SK-N-SH (cell line): ENCODE measurements around the gene ZFP62. TPM values are rescaled to one million over a fixed set of nuclear protein-coding genes. Genes with fewer than 3 reads are reported as not detected.

Experiments used
- CTCF ChIA-PET: fragments of 300-600, 350-600 bp; formaldehyde crosslinking; extraction: SDS; loops from one replicate; lab custom pipeline; 2021; lab: Yijun Ruan, JAX
- POLR2A ChIA-PET: fragments of 350-600 bp; sonication (Branson Sonifier 250); formaldehyde crosslinking; extraction: SDS; loops from one replicate; lab custom pipeline; 2020; ENCODE audit warnings: antibody characterized with exemption, inconsistent platforms; lab: Yijun Ruan, JAX
- DNase-seq: peaks from one replicate; pipeline ENCODE4 v3.0.0; 2012
- H2AFZ ChIP-seq: fragments of 200-600 bp; sonication (generic); 2 replicates; pipeline ENCODE4 v1.8.1; 2016; ENCODE audit warnings: antibody characterized with exemption, mild to moderate bottlenecking, low read depth
- H3F3A ChIP-seq: fragments of 200-600 bp; sonication (generic); replicated peaks from 2 replicates; pipeline ENCODE3; 2016; ENCODE audit warnings: antibody characterized with exemption, mild to moderate bottlenecking; ENCODE audit not compliant: insufficient read depth
- H3K27ac ChIP-seq, 2 experiments: fragments of 200-500 bp in 1 of 2; fragments of 200-600 bp in 1 of 2; sonication (Bioruptor generic) in 1 of 2; sonication (generic), shearing (Covaris generic) in 1 of 2; 2 replicates each; pipeline versions ENCODE4 v1.5.1 to v1.6.1; 2014 to 2016; ENCODE audit warnings: low read depth in 2 of 2, inconsistent platforms in 1 of 2, low read length in 1 of 2, mild to moderate bottlenecking in 1 of 2, mixed read lengths in 1 of 2
- H3K27me3 ChIP-seq: fragments of 200-600 bp; sonication (generic), shearing (Covaris generic); 2 replicates; pipeline ENCODE4 v1.6.1; 2016; ENCODE audit warnings: mixed run types; ENCODE audit not compliant: insufficient read depth
- H3K36me3 ChIP-seq, 2 experiments: fragments of 200-500 bp in 1 of 2; fragments of 200-600 bp in 1 of 2; sonication (Bioruptor generic) in 1 of 2; sonication (generic) in 1 of 2; replicated peaks in 1 of 2; 2 replicates each; pipeline versions ENCODE3 to v1.5.1; 2014 to 2016; ENCODE audit warnings: low read length in 1 of 2, mild to moderate bottlenecking in 1 of 2; ENCODE audit not compliant: insufficient read depth in 2 of 2, control insufficient read depth in 1 of 2
- H3K4me1 ChIP-seq, 2 experiments: fragments of 200-500 bp in 1 of 2; fragments of 200-600 bp in 1 of 2; sonication (Bioruptor generic) in 1 of 2; sonication (generic), shearing (Covaris generic) in 1 of 2; 2 replicates each; pipeline versions ENCODE4 v1.5.1 to v1.6.1; 2014 to 2016; ENCODE audit warnings: low read depth in 1 of 2, low read length in 1 of 2, mixed run types in 1 of 2; ENCODE audit not compliant: insufficient read depth in 2 of 2, control insufficient read depth in 1 of 2
- H3K4me2 ChIP-seq: fragments of 200-600 bp; sonication (generic), shearing (Covaris generic); 2 replicates; pipeline ENCODE4 v1.6.1; 2017; ENCODE audit warnings: mixed run types
- H3K4me3 ChIP-seq, 2 experiments: fragments of 200-500 bp in 1 of 2; fragments of 200-600 bp in 1 of 2; sonication (Bioruptor generic) in 1 of 2; sonication (generic), shearing (Covaris generic) in 1 of 2; 2 replicates each; pipeline versions ENCODE4 v1.5.1 to v1.8.1; 2014 to 2016; ENCODE audit warnings: low read depth in 2 of 2, inconsistent platforms in 1 of 2, low read length in 1 of 2, mild to moderate bottlenecking in 1 of 2, mixed read lengths in 1 of 2, moderate library complexity in 1 of 2
- H3K79me2 ChIP-seq: fragments of 200-600 bp; sonication (generic); 2 replicates; pipeline ENCODE4 v1.8.1; 2017; ENCODE audit warnings: mild to moderate bottlenecking; ENCODE audit not compliant: insufficient read depth
- H3K9ac ChIP-seq: fragments of 200-600 bp; sonication (generic); 2 replicates; pipeline ENCODE4 v1.6.1; 2017; ENCODE audit warnings: mixed run types
- H3K9me2 ChIP-seq: fragments of 200-600 bp; sonication (generic); 2 replicates; pipeline ENCODE4 v1.6.1; 2017; ENCODE audit warnings: mixed run types
- H3K9me3 ChIP-seq: fragments of 200-600 bp; sonication (generic); 2 replicates; pipeline ENCODE4 v1.6.1; 2017; ENCODE audit warnings: mixed run types, mild to moderate bottlenecking, moderate library complexity
- H4K20me1 ChIP-seq: fragments of 200-600 bp; sonication (generic); 2 replicates; pipeline ENCODE4 v1.6.1; 2017; ENCODE audit warnings: mild to moderate bottlenecking, mixed run types; ENCODE audit not compliant: insufficient read depth
- EP300 ChIP-seq, 2 experiments: IDR thresholded peaks; 2 replicates each; pipeline versions ENCODE4 v1.4.0 to v1.6.1; 2012; ENCODE audit warnings: borderline replicate concordance in 1 of 2, low read depth in 1 of 2, low read length in 1 of 2
- EZH2phosphoT487 ChIP-seq: fragments of 200-600 bp; sonication (generic); IDR thresholded peaks from 2 replicates; pipeline ENCODE4 v1.6.1; 2017; ENCODE audit warnings: low read depth, mixed run types, mild to moderate bottlenecking, antibody characterized with exemption, moderate library complexity, borderline replicate concordance
- FOSL2 ChIP-seq: IDR thresholded peaks from 2 replicates; pipeline ENCODE4 v1.4.0; 2012; ENCODE audit warnings: low read depth, mild to moderate bottlenecking, moderate library complexity, borderline replicate concordance
- FOXM1 ChIP-seq: IDR thresholded peaks from 2 replicates; pipeline ENCODE4 v1.4.0; 2012; ENCODE audit warnings: low read depth, mild to moderate bottlenecking
- GABPA ChIP-seq: IDR thresholded peaks from 2 replicates; pipeline ENCODE4 v1.4.0; 2012; ENCODE audit warnings: low read depth, mild to moderate bottlenecking
- GATA2 ChIP-seq: sonication (generic); formaldehyde crosslinking; IDR thresholded peaks from 2 replicates; pipeline ENCODE4 v1.5.0; 2020; ENCODE audit warnings: mild to moderate bottlenecking, missing genetic modification reagents
- MEF2A ChIP-seq: IDR thresholded peaks from 2 replicates; pipeline ENCODE4 v1.4.0; 2012; ENCODE audit warnings: low read depth, borderline replicate concordance
- MXI1 ChIP-seq: IDR thresholded peaks from 2 replicates; pipeline ENCODE4 v1.6.1; 2012; ENCODE audit warnings: mild to moderate bottlenecking, low read depth, low read length, improper control_type of control experiment
- NFIC ChIP-seq: IDR thresholded peaks from 2 replicates; pipeline ENCODE4 v1.4.0; 2012; ENCODE audit warnings: borderline replicate concordance
- NRF1 ChIP-seq: IDR thresholded peaks from 2 replicates; pipeline ENCODE4 v1.6.1; 2012; ENCODE audit warnings: low read depth, mild to moderate bottlenecking, low read length
- PBX3 ChIP-seq: IDR thresholded peaks from 2 replicates; pipeline ENCODE4; 2012
- RXRA ChIP-seq: IDR thresholded peaks from 2 replicates; pipeline ENCODE4 v1.4.0; 2012; ENCODE audit warnings: low read depth, mild to moderate bottlenecking, borderline replicate concordance
- SMC3 ChIP-seq: IDR thresholded peaks from 2 replicates; pipeline ENCODE4 v1.6.1; 2012; ENCODE audit warnings: low read depth, low read length, improper control_type of control experiment
- TAF1 ChIP-seq: IDR thresholded peaks from 2 replicates; pipeline ENCODE4 v1.6.1; 2012; ENCODE audit warnings: low read depth, mild to moderate bottlenecking, low read length, moderate library complexity, borderline replicate concordance
- TCF12 ChIP-seq: IDR thresholded peaks from 2 replicates; pipeline ENCODE4 v1.4.0; 2012
- USF1 ChIP-seq: IDR thresholded peaks from 2 replicates; pipeline ENCODE4 v1.4.0; 2012; ENCODE audit warnings: low read depth, borderline replicate concordance
- USF2 ChIP-seq: fragments of 150-350 bp; IDR thresholded peaks from 2 replicates; pipeline ENCODE4 v1.6.1; 2017; ENCODE audit warnings: antibody characterized with exemption, low read length, low read depth, borderline replicate concordance
- ZBTB33 ChIP-seq: IDR thresholded peaks from 2 replicates; pipeline ENCODE4 v1.4.0; 2012; ENCODE audit warnings: low read depth, borderline replicate concordance
- WGBS: methylation state at CpG from one replicate; pipeline ENCODE4 v1.1.6; 2017; ENCODE audit warnings: low lambda C conversion rate; 5-methylcytosine and 5-hydroxymethylcytosine counted together
- polyA plus RNA-seq, 3 experiments: library from polyadenylated mRNA; depleted of rRNA; stranded (reverse); fragments of >200 nt; gene quantifications; 2 replicates each; pipeline ENCODE4 v1.2.3, GENCODE V29; 2012

ZFP62 gene
- polyA plus RNA-seq, 1 of the 3 experiments (the other 2 are of a cell fraction): 6.0 TPM

GRCh38 chr5:180869587-180869986 is 8.5 kb upstream of the ZFP62 start:
- no peak overlapping the region for H3K4me3 ChIP-seq
- no peaks in the 10 kb centered on the region for H4K20me1 ChIP-seq
- no peak overlapping the region for H3K9ac ChIP-seq
- WGBS: 46% methylated on average over 1 of the region's 1 CpG
- H3F3A ChIP-seq: no peaks in the 10 kb centered on the region
- H3K9me2 ChIP-seq: no peaks in the 10 kb centered on the region
- no peaks in the 10 kb centered on the region for H3K9me3 ChIP-seq
- DNase-seq: no peak
- H3K27ac ChIP-seq: no peak overlapping the region
- no peaks in the 10 kb centered on the region for H3K36me3 ChIP-seq
- peaks cover 10% of the 10 kb centered on the region; the same call in 1 of the 2 replicates for H3K27me3 ChIP-seq
- no peak overlapping the region for H2AFZ ChIP-seq
- TF ChIP-seq PBX3 (no peak), ZBTB33 (no peak), MEF2A (no peak), RXRA (no peak), TCF12 (no peak), EZH2phosphoT487 (no peak), USF2 (no peak), GABPA (no peak), FOXM1 (no peak), USF1 (no peak), NFIC (no peak), SMC3 (no peak), TAF1 (no peak), GATA2 (CRISPR knock-in tag) (no peak), MXI1 (no peak), NRF1 (no peak), EP300 (IDR thresholded peaks at IDR 0.05; ENCODE audit: borderline replicate concordance in 1 of 2, low read depth in 1 of 2, low read length in 1 of 2) (no peak), FOSL2 (no peak)
- no peak overlapping the region for H3K4me2 ChIP-seq
- ChIA-PET POLR2A (no interaction called here), CTCF (interaction anchor here (0.7 to 2.1 kb wide), 18 partner anchors 16 to 1114 kb away, joined by 3 to 8 read pairs (median 4); no protein-coding TSS in a partner anchor)
- H3K79me2 ChIP-seq: no peaks in the 10 kb centered on the region
- H3K4me1 ChIP-seq: no peaks in the 10 kb centered on the region
